NCI-H2107 treated with DMSO at 0.1 percent for 48 hours (cell line): ENCODE results near the gene OPCML.

Experiments
- DNase-seq: peaks from one replicate; lab custom pipeline; 2025; ENCODE audit not compliant: unreplicated experiment; lab: John Stamatoyannopoulos, UW

Gene OPCML

DNA sequence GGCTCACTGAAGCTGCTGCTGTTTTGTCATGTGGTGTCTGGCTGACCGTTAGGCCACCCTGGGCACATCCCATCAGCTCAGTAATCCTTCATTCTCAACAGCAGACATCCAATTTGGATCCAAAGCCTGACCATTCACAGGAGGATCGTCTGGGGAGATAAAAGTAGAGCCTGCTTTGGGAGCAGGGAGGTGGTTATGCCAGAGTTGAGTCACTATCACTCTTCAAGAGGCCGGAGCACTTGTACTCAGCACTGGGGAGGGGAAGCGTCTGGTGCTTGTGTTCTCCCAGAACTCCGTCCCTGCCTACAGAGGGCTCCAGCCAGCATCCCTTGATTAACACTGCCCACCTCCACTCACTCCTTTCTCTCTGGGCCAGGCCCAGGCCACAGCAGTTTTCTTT is 382.6 kb downstream of the OPCML start:
- no peak for DNase-seq

DNA sequence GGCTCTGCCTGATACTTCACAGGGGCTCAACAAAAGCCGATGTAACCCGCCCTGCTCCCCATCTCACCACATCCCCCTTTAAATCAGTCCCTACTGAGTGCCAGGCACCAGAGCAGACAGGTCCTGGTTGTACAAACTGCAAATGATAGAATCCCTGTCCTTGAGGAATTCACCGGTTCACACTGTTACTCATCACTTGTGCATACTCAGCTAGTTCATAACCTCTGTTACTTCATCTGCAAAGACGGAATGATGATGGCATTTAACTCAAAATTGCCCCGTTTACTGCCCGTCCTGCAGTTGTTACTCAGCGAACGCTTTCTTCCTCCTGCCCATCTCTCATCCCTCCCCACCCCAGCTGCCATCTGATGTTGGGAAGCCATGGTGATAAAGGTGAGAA is 384.7 kb downstream of the OPCML start:
- DNase-seq, result no peak

DNA sequence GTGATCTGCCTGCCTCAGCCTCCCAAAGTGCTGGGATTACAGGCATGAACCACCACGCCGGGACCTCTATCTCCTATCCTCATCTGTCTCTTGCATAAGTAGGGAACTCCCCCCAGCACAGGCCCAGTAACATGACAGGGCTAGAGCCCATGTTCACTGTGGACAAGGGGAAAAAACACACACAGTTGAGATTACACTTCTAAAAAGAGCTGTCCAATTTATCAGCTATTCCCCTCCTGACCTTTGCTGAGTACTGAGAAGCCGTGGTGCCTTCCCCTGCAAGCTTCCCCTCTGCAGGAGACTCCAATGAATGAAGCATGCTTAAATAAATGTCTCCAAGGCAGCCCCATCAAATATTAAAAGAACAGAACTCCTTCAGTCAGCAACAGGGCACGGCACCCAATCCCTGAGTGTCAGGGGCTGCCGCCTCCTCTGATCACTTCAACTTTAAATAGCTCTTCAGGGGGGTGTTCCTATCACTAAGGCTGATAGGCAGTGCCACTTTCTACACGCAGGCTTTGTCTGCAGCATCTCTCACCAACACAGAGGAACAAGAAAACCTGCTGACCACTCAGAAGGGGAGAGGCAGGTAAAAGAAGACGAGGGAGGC is 385.5 kb downstream of the OPCML start:
- no peak for DNase-seq

DNA sequence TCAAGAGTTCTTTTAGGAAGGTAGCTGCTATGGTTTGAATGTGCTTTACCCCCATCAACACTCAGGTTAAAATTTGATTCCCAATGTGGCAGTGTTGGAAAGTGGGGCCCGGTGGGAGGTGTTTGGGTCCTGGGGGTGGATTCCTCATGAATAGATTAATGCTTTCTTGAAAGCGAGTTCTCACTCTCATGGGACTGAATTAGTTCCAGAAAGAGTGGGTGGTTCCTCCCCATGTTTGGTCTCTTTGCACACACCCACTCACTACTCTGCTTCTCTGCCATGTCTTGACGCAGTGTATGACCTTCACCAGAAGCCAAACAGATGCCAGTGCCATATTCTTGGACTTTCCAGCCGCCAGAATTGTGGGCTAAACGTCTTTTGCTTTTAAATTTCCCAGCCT is 394.4 kb downstream of the OPCML start:
- DNase-seq, result no peak

DNA sequence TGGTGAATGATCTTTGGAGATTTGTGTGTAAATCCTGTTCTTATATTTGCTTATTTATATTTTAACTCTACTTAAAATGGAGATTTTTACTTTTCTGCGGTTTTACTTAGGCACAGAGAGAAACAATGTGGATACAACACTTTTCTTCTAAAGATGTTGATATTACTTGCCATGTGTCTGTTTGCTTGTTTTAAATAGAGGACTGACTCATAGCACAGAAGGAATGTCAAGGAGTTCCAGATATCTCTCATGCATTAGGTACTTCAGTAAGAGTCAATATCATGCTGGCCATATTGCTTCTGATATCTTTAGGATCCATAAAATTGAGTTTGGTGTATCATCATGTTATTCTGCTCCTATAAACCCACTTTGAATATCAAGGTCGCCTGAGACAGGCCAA is 395.0 kb downstream of the OPCML start:
- DNase-seq, result no peak

DNA sequence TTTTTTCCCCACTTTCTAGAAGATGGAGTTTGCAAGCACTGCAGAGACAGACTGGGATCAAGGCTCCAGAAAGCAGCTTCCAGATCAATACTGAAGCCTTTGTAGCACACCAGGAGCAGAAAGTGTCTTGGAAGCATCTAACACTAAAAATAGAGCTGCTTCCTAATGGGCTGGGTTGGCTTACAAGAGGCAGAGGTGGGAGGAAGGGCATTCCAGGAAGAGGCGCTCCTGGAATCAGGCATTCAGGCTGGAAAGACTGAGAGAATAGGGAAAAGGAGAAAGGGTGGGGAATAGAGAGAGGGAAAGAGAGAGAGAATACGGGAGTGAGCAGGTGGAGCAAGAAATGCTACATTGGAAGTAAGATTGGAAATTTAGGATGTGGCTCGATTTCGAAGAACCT is 395.9 kb downstream of the OPCML start:
- DNase-seq, result no peak

DNA sequence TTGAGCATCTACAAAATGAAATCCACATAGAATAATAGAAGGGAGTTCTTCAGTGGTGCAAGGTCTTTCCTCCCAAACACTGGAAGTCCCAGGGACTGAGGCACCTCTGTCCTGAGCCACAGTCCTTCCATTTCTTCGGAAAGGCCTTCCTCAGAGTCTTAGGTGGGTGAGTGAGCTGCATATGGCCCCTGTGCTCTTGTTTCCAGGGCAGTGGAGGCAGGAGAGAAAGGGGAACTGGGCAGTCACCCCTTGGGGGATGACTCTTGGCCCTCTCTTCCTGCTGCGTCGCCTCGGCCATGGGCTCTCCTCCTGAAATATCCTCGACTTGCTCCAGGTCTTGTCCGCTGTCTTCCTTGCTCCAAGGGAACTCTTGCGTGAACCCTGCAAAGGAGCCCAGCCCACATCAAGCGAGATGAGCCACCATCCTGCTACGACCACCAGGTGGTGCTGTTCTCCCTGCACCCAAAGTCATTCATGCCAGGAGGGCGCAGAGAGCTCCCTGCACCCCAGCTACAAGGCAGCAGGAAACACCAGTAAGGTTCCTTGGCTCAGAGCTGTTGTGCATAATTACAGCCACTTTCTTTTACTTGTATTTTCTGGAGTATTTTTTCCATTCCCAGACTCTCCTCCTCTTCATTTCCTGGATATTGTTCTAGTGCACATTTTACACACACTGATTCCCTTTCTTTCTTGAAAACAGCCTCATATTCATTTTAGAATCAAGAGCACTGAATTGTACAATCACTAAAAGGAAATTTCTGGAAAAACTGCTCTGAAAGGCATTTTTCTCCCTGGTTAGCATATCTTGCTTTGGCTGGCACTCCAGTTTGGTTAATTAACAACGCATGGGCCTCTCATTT is 397.8 kb downstream of the OPCML start:
- DNase-seq, result peak; percentile 6

DNA sequence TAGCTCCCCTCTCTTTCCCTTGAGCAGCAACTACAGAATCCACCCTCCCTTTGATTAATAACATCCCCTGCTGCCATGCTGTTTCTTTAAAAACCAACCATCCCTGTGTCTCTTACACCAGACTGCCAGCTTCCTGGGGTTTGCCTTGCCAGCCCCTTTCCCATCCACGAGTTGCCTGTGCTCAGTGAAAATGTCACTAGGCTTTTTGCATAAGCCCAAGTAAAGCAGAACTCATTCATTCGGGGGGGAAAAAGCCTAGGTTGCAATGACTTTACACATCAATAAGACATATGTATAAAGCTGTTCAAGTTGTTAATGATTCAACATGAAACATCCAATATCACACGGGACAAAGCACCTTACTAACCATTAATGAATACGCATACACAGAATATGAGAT is 398.7 kb downstream of the OPCML start:
- DNase-seq, result no peak

DNA sequence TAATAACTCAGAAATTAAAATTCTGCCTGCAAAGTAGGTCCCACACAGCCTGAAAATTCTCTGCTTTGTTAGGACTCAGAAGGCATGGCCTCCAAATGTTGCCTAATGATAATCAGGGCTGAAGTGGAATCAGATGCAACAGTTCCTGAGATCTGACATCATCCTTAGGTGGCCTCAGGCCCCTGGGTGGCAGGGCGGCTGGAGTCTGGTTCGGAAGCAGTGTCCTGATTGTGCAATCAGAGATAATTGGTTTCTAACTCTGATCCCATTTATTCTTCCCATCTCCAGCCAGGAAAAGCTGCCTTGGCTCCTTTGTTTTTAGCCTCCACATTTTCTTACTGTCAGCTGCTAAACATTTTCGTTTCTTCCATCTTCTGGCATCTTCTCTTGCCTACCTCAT is 399.3 kb downstream of the OPCML start:
- DNase-seq, result no peak

DNA sequence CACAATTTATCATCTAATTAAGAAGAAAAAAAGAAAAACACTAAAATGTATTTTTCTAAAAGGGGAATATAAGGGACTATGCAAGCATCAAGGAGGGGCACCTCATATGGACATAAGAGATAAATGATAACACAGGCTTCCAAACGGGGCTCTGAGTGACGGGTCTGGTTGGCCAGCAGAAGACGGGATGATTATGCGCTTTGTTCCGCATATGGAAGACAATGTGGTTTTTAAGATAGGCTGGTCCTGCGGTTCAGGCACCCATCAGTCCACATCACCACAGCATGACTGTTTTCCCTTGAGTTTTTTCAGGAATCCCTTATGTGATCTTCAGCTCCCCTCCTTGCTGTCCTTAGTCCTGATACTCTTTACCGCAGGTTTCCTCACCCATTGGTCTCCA is 404.6 kb downstream of the OPCML start:
- DNase-seq, result no peak

DNA sequence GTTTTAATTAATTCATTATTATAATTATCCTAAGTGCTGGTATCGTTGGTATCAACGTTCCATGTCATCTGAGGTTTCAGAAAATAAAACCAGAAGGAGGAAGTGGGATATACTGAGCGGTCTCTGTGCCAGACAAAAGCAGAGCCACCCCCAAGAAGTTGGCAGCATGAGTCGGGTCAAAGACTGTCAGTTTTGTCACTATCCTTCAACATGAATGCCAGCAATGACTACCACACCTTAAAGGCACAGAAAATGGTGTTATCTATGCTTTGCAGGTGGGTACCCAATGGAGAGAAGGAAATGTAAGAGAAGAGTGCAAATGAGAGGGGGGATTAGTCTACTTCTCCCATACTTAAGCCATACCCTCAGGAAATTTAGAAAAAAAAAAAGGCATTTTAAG is 408.5 kb downstream of the OPCML start:
- no peak for DNase-seq

DNA sequence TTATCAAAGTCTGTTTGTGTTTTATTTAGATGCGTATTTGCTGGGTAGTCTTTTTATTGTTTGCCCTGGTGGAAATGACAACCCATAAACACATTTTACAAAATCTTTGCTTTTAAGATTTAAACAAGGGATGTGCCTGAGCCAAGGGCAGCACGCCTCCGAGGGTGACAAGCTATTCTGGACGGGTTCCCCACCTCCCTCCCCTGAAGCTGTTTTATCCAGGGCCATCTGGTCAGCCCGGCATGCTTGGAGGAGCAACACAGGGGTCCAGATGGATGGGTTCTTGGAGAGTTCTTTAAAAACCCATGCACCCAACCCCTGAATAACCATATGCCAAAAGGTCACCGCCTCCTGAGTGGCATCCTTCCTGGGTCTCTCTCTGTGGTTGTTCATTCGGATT is 408.9 kb downstream of the OPCML start:
- no peak for DNase-seq

DNA sequence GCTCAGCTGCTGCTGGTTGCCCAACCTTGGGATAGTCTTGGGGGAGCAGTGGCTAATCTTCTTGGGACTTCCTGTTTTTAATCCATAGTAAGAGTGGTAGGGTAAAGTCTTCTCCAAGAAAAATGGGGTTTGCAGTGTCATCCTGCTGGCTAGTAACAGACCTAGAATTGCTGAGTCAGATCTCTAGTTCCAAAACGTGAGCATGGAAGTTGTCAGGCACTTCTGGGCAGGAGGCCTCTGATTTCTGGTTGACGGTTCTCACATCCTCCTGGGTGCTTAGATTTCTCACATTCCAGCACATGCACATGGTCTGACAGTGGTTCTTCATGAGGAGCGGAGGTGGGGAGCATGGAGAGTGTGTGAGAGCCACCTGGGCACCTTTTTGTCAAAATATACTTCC is 410.0 kb downstream of the OPCML start:
- no peak for DNase-seq

DNA sequence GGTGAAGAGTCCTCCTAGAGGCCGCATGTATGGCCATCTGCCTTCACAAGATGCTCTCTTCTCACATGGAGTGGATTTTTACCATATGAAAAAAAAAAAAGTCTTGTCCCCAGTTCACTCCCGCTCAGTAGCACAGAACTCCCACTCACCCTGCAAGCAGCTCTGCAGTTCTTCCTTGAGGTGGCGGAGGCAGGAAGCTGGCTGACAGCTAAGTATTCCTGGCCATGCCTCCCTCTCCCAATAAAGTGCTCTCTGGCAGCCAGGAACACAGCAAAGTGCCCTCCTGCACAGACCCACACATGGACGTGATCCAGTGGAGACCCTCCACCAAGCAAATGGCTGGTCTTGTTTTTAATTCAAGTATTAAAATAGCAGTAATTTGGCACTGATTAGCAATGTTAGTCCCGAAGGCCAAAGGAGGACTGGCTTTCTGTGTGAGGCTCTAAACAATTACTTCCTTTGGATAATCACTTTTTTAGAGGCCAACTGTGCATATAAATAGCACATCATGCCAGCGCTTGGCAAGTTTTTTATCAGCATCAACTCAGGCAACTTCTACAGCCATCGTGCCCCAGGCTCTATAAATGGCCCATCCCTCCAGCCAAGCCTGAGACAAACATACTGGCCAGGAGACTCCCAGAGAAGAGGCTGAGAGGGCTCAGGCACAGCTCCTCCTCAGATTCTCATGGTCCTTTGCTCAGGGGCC is 413.6 kb downstream of the OPCML start:
- DNase-seq, result no peak

DNA sequence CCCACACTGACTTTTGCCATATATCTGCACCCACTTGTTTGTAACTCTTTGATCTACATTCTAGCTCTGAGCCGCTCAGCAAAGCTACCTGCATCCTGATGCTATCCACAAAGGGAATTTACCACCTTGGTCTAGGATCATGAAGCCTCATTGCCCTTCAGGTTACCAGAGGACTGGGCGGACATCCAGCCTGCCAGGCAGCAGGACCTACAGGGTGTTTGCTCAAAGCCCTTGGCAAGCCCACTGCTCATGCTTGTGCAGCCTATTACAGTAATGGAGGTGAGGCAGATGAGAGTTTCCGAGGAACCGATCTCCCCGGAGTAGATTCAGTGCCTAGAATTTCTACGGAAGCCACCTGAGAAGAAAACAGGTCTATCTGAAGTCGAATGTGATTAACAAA is 417.2 kb downstream of the OPCML start:
- no peak for DNase-seq

DNA sequence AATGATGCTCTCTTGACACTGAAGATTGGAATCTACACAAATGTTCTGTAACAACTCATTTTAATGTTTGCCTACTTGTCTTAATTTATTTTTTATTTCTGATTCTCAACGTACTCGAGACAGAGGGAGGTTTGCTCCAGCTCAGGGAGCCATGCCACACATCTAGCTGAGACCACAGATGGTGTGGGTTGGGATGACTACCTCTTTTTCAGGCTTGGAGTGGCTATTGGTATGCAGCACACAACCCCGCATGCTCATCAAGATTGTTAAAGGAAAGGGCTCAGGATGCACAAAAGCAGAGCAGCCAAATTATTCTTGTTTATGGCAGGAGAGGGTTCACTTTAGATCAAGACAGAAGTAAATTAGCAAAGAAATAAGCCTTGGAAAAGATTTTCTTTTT is 424.5 kb downstream of the OPCML start:
- DNase-seq, result no peak

DNA sequence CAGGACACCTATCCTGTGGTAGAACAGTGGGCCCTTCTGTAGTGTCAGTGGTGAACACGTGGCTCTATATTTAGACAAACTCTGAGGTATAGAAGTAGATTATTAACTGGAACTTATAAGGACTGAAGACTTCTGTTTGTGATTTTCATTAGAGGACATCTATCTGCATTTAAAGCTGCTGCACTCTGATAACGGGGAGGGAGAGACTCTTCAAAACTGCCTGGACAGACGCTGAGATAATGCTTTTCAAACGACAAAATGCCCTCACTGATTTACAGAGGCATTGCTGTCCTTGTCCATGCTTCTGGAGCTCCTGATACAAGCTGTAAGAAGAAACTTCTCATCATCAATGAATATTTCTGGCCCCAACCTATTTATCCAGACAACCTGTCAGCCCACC is 425.2 kb downstream of the OPCML start:
- no peak for DNase-seq

DNA sequence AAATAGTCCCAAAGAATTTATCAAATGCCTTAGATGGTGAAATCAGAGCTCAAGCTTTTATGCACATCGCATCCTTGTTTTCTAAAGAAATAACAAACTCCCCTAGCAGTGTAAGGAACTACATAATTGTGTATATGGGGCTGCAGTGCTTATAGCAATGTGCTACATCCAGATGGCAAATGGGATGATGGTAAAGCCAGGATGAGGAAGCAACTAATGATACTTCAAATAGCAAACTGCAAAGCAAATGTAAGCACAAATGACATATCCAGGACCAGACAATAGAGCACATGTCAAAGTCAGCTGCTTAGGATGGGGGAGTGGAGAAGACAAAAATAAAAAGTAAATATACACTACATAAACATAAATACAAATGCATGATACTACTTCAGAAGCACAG is 425.9 kb downstream of the OPCML start:
- DNase-seq, result no peak

DNA sequence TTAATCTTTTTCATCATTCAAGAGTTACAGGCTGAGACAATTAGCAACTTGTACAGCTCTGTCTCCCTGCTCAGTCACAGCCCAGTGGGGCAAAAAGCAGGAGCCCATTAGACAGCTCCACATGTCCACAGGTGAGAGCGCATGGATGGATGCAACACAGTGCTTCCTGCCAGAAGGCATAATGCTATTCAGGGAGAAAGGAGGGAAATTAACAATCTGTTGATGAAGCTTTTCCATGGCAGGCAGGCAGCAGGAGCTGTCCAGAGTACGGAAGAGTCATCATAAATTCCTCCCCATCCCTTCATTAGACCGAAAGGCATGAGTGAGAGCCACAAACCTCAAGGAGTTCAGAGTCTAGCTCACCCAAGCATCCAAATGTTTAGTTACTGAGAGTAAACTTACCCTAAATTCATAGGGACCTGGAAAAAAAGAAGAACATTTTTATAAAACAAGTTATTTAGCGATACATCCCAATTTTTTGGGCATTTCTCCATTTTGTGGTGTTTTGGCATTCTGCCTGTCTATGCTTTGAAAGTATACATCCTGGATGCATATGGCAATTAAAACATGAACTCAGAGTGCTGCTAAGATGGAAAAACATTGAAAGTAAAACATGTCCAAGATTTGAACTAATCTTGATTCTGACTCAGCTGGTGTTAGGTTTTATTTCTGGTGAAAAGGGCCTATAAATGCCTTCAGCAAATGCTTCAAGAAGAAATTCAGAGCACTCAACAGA is 428.1 kb downstream of the OPCML start:
- DNase-seq, result no peak

DNA sequence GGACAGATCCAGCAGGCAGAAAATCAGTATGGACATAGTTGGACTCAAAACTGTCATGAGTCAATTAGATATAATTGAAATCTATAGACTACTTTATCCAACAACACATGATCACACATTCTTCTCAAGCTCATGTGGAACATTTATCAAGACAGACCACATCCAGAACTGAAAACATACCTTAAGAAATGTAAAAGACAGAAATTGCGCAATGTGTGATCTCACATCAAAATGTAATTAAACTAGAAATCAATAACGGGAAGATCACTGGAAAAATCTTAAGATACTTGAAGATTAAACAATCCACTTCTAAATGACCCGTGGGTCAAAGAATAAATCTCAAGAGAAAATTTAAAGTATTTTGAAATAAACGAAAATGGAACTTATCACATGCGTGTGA is 435.3 kb downstream of the OPCML start:
- DNase-seq, result no peak

DNA sequence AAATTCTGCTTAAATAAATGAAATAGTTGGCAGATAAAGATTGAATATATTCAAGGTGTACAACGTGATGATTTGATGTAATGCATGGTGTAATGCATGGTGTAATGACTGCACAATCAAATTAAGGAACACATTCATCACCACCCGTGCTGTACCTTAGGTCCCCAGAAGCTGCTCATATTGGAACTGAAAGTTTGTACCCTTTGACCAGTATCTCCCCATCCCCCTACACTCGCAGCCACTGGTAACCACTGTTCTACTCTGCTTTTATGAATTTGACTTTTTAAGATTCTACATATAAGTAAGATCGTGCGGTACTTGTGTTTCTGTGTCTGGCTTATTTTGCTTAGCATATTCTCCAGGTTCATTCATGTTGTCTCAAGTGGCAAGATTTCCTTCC is 445.8 kb downstream of the OPCML start:
- DNase-seq, result no peak
